ENCODE data around the gene MAP2. TPM values are rescaled to one million over a fixed set of nuclear protein-coding genes. Genes with fewer than 3 reads are reported as not detected.
A peak's percentile ranks its signal among the peaks of the same experiment; 100 is the strongest.

The MAP2 gene
- total RNA-seq, 1 experiment from 2014 or later, result 7.6 TPM

DNA sequence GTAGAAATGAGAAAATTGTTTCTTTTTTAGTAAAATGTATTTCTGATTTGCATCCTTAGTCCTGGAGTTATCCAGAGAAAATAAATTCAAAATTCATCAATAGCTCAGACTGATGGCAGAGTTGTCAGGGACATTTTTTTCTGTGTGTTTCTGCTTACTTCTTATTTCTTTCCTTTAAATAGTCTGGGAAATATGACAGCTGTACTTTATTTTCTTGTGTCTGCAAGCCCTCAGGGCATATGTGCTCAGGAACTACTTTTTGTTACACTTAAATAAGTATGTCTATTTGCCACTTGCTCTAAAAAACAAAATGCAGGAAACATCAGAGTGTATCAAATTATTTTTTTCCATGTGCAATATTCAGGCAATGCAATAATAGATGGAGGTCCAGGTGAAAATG lies 221.0 kb downstream of the MAP2 start:
- Mint-ChIP-seq H3K4me1 (no peaks in the 10 kb centered on the region), H3K36me3 (no peaks in the 10 kb centered on the region), H3K27me3 (ENCODE audit: low read depth) (no peaks in the 10 kb centered on the region), H3K4me3 (no peak overlapping the region), H3K9me3 (peaks cover 9% of the 10 kb centered on the region), H3K27ac (no peak overlapping the region)
- CTCF ChIA-PET, result no interaction called here
- POLR2A ChIA-PET, result no interaction called here
- TF ChIP-seq, protein P1, sequence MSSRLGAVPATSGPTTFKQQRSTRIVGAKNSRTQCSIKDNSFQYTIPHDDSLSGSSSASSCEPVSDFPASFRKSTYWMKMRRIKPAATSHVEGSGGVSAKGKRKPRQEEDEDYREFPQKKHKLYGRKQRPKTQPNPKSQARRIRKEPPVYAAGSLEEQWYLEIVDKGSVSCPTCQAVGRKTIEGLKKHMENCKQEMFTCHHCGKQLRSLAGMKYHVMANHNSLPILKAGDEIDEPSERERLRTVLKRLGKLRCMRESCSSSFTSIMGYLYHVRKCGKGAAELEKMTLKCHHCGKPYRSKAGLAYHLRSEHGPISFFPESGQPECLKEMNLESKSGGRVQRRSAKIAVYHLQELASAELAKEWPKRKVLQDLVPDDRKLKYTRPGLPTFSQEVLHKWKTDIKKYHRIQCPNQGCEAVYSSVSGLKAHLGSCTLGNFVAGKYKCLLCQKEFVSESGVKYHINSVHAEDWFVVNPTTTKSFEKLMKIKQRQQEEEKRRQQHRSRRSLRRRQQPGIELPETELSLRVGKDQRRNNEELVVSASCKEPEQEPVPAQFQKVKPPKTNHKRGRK (CRISPR knock-in tag; IDR thresholded peaks at IDR 0.05; ENCODE audit: borderline replicate concordance), result no peak
- TF ChIP-seq RORB (CRISPR knock-in tag; IDR thresholded peaks at IDR 0.05) (no peak), SMAD3 (CRISPR knock-in tag; IDR thresholded peaks at IDR 0.05; ENCODE audit: borderline replicate concordance) (no peak), ZNF219 (CRISPR knock-in tag; IDR thresholded peaks at IDR 0.05; ENCODE audit: borderline replicate concordance) (no peak), KAT7 (CRISPR knock-in tag; IDR thresholded peaks at IDR 0.05; ENCODE audit: borderline replicate concordance) (no peak), ZBTB21 (CRISPR knock-in tag; IDR thresholded peaks at IDR 0.05; ENCODE audit: borderline replicate concordance) (no peak), MXD4 (CRISPR knock-in tag; IDR thresholded peaks at IDR 0.05; ENCODE audit: borderline replicate concordance) (no peak)
- DNase-seq (ENCODE audit: low spot score), result no peak
- no peak for ATAC-seq

DNA sequence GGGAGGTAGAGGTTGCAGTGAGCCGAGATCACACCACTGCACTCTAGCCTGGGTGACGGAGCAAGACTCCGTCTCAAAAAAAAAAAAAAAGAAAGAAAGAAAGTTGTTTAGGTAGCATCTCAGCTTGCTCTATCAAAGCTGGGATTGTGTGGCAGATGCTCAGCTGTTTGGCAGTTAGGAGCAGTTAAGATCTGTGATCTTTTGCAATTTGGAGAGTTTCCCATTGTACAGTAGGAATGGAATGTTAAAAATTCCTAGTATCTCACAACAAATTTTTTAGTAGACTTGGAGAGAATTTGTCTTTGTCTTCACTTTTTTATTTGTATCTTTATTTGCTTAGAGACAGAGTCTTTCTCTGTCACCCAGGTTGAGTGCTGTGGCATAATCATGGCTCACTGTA lies 224.9 kb downstream of the MAP2 start:
- H3K27ac Mint-ChIP-seq, result no peak overlapping the region
- no peaks in the 10 kb centered on the region for H3K4me1 Mint-ChIP-seq
- ChIA-PET POLR2A (no interaction called here), CTCF (interaction anchor here (0.6 to 1.2 kb wide), 2 partner anchors 223 to 312 kb away, joined by 3 read pairs; no protein-coding TSS in a partner anchor)
- TF ChIP-seq, protein P2, sequence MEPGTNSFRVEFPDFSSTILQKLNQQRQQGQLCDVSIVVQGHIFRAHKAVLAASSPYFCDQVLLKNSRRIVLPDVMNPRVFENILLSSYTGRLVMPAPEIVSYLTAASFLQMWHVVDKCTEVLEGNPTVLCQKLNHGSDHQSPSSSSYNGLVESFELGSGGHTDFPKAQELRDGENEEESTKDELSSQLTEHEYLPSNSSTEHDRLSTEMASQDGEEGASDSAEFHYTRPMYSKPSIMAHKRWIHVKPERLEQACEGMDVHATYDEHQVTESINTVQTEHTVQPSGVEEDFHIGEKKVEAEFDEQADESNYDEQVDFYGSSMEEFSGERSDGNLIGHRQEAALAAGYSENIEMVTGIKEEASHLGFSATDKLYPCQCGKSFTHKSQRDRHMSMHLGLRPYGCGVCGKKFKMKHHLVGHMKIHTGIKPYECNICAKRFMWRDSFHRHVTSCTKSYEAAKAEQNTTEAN (CRISPR knock-in tag; IDR thresholded peaks at IDR 0.05), result no peak
- TF ChIP-seq JUN (CRISPR knock-in tag; IDR thresholded peaks at IDR 0.05) (no peak), ZNF423 (CRISPR knock-in tag; IDR thresholded peaks at IDR 0.05) (no peak), GTF2I (CRISPR knock-in tag; conservative IDR thresholded peaks at IDR 0.05) (no peak), ATF1 (CRISPR knock-in tag; IDR thresholded peaks at IDR 0.05) (no peak), NR3C1 (CRISPR knock-in tag; conservative IDR thresholded peaks at IDR 0.05; ENCODE audit: low read depth) (no peak), NFATC4 (CRISPR knock-in tag; IDR thresholded peaks at IDR 0.05) (no peak), TCF7 (CRISPR knock-in tag; IDR thresholded peaks at IDR 0.05; ENCODE audit: low read depth) (no peak), FOXP1 (CRISPR knock-in tag; IDR thresholded peaks at IDR 0.05; ENCODE audit: borderline replicate concordance) (no peak), ZNF138 (CRISPR knock-in tag; conservative IDR thresholded peaks at IDR 0.05) (no peak), NFYB (CRISPR knock-in tag; conservative IDR thresholded peaks at IDR 0.05; ENCODE audit: low read depth) (no peak), SMAD4 (CRISPR knock-in tag; IDR thresholded peaks at IDR 0.05) (no peak), ESRRA (CRISPR knock-in tag; IDR thresholded peaks at IDR 0.05; ENCODE audit: borderline replicate concordance) (no peak)
- TF ChIP-seq, protein P3, sequence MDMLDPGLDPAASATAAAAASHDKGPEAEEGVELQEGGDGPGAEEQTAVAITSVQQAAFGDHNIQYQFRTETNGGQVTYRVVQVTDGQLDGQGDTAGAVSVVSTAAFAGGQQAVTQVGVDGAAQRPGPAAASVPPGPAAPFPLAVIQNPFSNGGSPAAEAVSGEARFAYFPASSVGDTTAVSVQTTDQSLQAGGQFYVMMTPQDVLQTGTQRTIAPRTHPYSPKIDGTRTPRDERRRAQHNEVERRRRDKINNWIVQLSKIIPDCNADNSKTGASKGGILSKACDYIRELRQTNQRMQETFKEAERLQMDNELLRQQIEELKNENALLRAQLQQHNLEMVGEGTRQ (CRISPR knock-in tag; IDR thresholded peaks at IDR 0.05), result no peak
- H3K36me3 Mint-ChIP-seq, result no peaks in the 10 kb centered on the region
- H3K27me3 Mint-ChIP-seq (ENCODE audit: low read depth), result no peaks in the 10 kb centered on the region
- no peak for DNase-seq (ENCODE audit: low spot score)
- peaks cover 9% of the 10 kb centered on the region for H3K9me3 Mint-ChIP-seq
- no peak for ATAC-seq
- no peak overlapping the region for H3K4me3 Mint-ChIP-seq

DNA sequence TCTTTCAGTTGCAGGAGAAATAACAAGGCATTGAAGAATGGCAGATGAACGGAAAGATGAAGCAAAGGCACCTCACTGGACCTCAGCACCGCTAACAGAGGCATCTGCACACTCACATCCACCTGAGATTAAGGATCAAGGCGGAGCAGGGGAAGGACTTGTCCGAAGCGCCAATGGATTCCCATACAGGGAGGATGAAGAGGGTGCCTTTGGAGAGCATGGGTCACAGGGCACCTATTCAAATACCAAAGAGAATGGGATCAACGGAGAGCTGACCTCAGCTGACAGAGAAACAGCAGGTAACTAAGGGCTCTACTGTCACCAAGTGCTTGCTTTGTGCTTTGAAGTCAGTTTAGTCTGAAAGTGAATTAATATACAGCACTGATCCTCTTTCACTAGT lies 229.3 kb downstream of the MAP2 start:
- peaks cover 4% of the 10 kb centered on the region; the same call in 1 of the 2 replicates for H3K36me3 Mint-ChIP-seq
- ATAC-seq (peak; percentile 51), DNase-seq (ENCODE audit: low spot score) (no peak)
- POLR2A ChIA-PET, result no interaction called here
- H3K27me3 Mint-ChIP-seq (ENCODE audit: low read depth), result no peaks in the 10 kb centered on the region
- no peaks in the 10 kb centered on the region for H3K4me1 Mint-ChIP-seq
- CTCF ChIA-PET, result no interaction called here
- H3K4me3 Mint-ChIP-seq, result no peak overlapping the region
- H3K9me3 Mint-ChIP-seq, result peaks cover 5% of the 10 kb centered on the region
- no peak overlapping the region for H3K27ac Mint-ChIP-seq
- TF ChIP-seq, protein P4, sequence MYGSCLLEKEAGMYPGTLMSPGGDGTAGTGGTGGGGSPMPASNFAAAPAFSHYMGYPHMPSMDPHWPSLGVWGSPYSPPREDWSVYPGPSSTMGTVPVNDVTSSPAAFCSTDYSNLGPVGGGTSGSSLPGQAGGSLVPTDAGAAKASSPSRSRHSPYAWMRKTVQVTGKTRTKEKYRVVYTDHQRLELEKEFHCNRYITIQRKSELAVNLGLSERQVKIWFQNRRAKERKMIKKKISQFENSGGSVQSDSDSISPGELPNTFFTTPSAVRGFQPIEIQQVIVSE (CRISPR knock-in tag; IDR thresholded peaks at IDR 0.05; ENCODE audit: borderline replicate concordance), result no peak
- TF ChIP-seq TCF7 (CRISPR knock-in tag; IDR thresholded peaks at IDR 0.05; ENCODE audit: low read depth), result no peak
- TF ChIP-seq, protein P5, sequence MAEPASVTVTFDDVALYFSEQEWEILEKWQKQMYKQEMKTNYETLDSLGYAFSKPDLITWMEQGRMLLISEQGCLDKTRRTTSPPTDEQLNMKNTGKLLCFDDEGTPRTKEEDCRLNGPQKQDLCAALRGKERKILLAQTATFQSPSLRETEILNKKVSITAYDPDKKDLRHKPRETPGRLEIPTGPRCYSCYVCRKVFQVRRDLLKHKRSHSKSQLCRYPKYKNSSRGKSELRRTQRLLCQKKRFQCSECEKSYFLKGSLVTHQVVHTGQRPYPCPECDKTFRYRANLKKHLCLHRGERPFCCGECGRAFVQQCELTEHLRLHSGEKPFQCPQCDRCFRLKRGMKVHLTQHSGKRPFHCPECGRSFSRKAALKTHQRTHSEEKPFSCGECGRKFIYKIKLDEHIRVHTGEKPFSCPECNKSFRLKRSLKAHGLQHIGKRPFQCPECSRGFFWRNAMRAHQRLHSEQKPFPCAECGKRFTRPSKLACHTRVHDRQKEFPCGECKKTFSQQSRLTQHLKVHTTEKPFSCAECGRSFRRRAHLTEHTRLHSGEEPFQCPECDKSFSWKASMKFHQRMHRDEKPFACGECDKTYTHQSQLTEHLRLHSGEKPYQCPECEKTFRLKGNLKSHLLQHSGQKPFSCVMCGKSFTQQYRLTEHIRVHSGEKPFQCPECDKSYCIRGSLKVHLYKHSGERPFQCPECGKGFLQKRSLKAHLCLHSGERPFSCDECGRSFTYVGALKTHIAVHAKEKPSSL (CRISPR knock-in tag; conservative IDR thresholded peaks at IDR 0.05), result no peak
- TF ChIP-seq TP53 (CRISPR knock-in tag; IDR thresholded peaks at IDR 0.05), result no peak
- TF ChIP-seq GTF2I (CRISPR knock-in tag; conservative IDR thresholded peaks at IDR 0.05), result no peak
- TF ChIP-seq, protein P3 (CRISPR knock-in tag; IDR thresholded peaks at IDR 0.05), result no peak
